HS-5 (cell line): ENCODE data around the gene AGAP1.

Source experiments
- DNase-seq: peaks from one replicate; pipeline ENCODE4 v3.0.0-alpha.2; 2012; ENCODE audit warnings: low read depth

AGAP1 gene

DNA sequence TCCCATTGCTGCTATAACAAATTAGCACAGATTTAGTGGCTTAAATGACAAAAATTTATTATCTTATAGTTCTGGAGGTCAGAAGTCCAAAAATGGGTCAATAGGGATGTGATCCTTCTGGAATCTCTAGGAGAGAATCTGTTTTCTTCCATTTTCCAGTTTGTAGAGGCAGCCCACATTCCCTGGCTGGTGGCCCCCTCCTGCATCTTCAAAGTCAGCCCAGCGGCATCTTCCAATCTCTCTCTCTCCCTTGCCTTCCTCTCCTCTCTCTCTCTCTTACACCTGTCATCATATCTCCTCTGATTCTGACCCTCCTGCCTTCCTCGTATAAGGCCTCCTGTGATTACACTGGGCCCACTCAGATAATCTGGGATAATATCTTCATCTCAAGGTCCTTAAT, 3.9 kb upstream of the AGAP1 start:
- DNase-seq, result no peak

DNA sequence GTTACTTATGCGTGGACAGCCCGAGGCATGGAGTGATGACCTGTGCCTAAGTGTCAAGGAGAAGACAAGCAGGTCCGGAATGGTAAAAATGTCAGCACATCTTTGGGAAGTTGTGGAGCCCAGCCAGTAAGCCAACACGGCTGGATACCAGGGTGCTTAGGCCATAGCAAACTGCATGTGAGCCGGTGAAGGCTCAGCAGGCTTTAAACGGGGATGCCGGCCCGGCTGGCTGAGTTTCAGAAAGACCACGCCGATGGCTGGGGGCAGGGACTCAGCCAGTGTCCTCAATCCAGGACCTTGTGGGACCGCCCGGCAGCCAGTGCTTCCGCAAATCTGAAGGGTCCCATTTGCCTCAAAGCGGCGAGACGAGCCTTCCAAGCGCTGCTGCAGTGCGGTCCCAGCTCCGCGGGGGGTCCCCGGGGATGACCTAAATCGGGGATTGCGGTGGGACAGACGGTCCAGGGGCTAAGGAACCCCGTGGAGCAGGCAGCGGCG, 946 bp upstream of the AGAP1 start:
- DNase-seq, result no peak

DNA sequence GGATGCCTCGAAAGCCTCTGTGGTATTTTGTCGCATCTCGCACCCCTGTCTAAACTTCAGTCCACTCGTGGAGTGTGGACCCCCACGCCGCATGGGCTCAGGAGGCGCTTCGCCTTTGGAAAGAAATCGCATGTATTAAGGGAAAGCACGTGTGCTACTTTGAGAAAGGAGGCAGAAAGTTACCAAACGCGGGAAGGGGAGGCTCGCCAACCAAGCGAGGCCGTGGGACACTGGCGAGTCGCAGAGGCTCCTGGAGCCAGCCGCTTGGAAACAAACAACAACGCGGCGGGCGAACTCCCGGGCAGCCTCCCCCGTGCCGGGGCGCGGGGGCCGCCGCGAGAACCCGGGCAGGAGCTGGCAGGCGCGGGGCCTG, 455 bp upstream of the AGAP1 start:
- DNase-seq, result no peak

DNA sequence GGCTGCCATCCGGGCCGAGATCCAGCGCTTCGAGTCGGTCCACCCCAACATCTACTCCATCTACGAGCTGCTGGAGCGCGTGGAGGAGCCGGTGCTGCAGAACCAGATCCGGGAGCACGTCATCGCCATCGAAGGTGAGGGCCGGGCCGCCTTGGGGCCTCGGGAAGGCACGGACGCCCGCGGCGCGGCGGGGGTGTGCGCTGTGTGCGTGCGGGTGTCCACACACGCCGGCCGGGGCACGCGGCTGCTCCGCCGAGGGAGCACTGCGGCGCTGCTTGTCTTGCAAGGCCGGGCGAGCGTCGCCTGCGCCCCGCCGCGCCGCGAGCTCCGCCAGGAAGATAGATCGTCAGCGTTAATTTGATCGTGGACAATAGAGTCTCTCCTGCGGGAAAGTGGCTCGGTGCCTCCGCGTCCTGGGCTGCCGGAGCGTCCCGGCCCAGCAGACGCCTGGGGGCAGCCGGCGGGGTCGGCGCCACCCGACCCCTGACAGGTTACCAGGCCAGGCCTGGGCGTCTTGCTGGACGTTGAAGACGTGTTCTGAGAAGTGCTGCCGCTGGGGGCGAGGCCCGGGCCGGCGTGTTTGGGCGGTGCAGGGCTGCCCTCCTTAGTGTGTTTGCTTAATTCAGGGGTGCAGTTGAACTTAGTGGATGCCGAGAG, 1.0 kb downstream of the AGAP1 start:
- DNase-seq, result no peak

DNA sequence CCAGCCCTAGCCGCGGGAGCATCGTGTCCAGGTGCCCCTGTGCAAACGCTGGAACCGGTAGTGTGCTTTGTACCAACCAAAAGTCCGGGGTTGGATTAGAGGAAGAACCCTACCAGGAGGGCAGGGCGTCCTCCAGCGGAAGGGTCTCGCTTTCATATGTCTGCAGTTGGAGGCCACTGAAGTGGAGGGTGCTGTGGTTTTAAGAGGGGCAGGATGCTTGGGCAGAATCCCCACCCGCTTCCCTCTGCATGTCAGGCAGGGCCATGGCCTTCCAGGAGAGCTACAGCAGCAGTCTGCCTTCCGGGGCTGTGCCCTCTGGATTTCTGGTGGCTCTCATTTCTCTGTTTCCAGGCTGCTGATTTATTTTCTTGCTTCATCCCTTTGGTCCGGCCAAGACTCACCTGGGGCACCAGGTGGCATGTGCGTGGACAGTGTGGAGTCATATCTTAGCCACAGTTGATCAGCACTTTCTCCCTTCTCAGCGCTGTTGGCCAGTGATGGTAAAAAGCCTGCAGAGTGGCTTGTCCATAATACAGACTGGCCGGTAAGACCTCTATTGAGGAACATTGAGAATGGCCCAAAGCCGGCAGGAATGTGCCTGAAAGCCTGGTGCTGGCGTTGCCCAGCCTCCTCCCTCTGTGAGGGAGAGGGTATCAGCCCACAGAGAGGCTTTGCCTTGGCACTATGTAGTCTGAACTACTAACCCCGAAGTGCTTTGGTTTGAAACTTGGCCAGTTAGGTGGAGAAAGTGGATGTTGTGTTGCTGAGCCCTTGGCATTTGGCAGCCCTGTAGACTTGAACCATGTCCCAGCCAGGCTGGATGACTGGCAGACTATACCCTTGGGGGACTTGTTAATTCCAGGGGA, 1.8 kb downstream of the AGAP1 start:
- DNase-seq, result no peak

DNA sequence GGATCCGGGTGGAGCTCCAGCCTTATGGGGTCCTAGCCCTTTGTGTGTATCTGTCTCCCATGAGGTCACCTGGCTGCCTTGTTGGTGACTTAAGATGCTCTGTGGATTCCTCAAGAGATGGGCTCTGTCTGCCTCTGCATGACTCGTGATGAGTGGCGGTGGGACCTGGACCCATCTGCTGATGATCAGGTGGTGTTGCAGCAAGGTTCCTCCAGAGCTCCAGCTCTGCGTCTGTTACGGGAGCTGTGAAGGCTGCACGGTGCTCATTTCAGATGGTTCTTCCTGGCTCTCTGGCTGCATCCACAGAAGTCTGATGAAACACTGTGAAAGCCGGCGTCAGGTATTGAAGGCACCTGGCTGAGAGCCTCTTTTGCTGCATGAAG, 2.4 kb downstream of the AGAP1 start:
- peak; percentile 57 for DNase-seq

DNA sequence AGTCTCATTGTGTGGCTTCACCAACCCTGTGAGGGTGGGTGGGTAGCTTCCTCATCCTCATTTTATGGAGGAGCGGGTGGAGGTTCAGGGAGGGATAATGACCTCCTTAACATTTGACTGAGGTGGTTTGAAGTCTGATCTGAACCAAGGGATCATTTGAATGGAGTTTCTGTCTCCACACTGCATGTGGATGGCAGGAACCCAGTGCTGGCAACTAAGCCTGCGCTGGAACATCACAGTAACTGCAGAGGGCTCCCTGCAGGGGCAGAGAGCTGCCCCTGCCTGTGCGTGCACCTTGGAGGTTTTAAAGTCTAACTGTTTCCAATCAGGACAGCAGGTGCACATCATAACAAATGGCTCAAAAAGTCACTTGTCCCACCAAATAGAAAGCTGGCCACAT, 3.3 kb downstream of the AGAP1 start:
- no peak for DNase-seq

DNA sequence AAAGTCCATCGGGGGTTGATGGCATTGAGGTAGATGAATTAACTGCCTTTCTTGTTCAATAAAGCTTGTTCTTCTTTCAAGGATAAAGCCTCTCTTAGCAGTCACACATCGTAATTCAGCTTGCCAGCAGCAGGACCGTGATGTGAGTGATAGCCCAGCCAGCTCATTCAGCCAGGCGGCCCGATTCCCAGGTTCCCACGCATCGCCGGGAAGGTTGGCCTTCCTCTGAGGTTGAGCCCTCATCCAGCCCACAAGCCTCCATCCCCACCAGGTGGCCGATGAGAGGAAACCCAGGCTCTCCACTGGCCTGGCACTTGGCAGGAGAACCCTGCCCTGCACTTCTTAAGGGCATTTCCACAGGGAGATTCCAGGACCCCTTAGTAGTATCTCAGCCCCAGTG, 4.7 kb downstream of the AGAP1 start:
- no peak for DNase-seq

DNA sequence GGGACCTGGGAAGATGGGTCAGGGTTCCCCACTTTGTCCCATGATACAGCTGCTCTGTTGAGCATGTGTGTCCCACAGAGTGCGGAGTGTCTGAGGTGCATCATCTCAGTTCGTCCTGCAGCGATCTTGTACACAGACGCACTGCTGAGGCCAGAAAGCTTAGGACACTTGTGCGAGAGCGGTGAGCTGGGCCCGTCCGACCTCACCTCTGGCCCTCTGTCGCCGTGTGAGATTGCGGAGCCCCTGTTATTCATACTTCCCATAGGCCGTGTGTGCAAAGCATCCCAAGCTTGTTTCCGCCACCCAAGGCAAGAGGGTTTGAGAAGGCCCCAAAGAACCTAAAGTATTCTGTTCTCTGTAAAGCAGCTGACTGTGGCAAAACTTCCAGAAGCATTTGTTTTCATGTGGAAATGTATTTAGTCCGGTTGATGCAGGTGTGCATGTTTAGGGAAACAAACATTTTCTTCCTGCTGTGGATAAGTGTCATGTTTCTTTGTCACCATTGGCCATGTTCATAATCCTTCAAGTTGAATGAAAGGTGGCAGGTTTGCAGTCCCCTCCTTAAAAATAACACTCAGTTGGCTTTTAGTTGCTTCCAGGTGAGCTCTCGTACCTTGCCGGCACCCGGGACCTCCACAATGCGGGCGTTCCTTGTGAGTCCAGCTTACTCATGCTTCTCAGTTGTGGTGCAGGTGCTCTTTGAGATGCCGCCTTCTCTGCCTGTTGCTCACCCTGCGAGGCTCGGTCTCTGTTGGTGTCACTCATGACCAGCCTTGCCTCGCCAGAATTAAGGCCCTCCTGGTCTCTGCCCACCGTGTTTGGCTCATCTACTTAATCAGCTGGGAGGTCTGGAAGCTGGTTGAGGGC, 5.3 kb downstream of the AGAP1 start:
- DNase-seq, result no peak

DNA sequence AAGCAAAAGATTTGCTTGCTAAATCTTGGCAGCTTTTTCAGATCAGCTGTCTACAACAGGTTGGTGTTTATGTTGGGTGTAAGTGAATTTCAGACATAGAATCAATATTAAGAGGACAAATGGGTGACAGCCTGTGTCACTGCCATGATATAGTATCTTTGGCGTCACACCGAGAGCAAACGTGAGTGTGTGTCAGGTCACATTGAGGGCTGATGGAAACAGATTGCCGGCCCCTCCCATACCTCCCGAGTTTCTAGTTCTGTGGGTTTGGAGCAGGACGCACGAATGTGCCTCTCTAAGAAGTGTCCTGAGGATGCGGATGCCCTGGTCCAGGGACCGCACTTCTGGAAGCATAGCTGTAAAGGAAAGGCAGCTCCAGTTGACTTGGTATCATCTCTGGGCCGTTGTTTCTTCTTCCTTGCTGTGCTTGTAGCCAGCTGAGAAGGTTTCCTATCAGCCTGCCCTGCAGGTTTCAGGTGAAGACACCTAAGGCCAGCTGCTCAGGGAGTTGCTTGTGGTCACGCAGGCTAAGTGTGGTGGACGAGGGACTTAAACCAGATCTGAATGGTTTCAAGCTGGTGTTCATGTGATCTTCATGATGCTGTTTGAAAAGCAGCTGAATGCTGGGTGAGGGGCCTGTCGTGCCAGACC, 6.4 kb downstream of the AGAP1 start:
- no peak for DNase-seq

DNA sequence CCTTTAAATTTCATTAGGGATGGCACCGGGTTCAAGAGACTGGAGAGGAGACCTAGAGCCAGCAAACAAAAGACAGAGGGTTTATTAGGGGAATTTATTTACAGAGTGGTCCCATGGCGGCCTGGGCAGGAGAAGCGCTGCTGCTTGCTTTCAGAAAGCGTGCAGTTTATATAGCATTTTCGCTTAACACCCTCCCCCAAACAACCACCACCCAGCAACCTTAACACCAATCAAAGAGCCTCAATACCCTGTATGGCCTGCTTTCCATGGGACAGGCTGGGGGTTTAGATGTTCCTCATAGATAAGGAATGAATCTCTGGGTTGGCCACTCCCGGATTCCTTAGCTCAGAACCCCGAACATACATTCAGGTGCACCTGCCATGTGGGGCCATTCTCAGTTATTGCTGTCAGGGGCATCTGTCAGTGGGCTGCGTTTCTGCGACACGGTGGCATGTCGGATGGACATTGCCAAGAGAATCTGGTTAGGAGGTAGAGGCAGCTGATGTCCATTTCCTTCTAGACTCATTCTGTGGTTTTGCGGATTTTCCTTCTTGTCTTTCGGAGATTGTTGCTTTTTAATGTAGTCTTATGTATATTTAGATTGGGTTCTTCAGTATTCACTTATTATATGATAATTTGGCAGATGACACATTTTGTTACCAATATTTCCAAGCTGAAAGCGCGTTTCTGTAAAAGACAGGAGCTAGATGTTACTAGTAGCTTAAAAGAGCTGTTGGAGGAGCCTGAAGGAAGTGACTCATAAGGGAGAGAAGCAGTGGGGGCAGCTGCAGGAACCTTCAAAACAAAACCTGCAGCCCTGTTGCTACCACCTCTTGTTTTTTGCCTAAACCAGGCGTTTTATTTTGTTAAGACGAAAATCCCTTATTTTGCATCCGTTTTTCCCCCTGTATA, 7.2 kb downstream of the AGAP1 start:
- DNase-seq, result peak; percentile 49

DNA sequence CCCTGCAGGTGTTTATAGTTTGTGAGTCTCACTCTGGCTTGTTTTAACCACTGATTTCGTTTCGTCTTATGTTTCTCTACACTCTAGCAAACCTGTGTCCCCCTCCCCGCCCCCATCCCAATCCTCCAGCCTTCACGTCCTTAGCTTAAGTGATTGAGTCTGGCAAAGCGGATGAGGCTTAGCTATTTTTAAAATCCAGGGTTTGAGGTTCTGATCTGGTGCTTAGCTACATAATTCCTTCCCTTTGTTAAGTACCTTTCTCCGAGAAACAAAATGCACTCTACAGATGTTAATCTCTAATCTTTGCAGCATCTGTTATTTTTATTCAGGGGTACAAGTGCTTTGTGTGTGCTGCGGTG, 7.8 kb downstream of the AGAP1 start:
- DNase-seq, result no peak

DNA sequence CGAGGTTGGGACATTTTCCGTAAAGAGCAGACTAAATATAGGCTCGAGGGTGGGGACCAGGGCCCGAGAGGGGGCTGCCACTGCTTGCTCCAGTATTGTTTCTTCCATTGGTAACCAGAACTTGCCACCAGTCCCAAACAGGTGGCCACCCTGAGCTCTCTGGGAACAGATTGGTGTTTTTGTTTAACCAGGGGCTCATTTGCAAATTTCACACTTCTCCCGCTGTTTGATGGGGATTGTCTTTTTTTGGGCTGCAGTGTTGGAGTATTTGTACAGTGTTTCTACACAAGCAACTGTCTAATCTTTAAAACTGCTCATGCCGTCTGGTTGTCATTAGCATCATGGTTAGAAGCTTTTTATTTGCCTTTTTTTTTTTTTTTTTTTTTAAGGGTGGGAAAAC, 8.5 kb downstream of the AGAP1 start:
- no peak for DNase-seq

DNA sequence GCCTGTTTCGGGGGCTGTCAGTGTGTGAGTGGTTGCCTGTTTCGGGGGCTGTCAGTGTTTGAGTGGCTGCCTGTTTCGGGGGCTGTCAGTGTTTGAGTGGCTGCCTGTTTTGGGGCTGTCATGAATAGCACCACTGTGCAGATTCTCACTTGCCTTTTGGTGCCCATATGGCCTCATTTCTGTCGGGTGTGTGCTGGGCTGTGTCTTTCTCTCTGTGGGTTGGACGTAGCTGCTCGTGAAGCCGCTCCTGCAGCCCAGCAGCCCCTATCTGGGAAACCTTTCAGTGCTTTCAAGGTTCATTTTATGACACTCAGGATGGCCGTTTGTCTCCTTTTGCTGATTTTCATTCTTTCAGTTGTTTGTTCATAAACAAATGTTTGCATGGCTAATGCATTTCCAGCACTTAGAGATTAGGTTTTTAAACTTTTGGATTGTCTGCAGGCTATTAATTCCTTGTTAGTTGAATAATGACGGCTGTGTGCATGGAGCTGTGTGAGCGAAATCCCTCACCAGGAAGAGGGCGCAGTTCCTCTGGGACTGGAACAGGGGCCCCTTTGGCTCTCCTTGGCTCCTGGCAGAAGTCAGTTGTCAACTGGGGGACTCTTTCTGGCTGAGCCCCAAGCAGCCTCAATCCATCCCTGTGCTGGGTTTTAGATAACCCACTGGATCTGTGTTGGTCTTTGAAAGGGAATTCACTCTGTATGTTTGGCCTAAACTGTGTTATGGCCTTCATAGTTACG, 10.8 kb downstream of the AGAP1 start:
- DNase-seq, result no peak

DNA sequence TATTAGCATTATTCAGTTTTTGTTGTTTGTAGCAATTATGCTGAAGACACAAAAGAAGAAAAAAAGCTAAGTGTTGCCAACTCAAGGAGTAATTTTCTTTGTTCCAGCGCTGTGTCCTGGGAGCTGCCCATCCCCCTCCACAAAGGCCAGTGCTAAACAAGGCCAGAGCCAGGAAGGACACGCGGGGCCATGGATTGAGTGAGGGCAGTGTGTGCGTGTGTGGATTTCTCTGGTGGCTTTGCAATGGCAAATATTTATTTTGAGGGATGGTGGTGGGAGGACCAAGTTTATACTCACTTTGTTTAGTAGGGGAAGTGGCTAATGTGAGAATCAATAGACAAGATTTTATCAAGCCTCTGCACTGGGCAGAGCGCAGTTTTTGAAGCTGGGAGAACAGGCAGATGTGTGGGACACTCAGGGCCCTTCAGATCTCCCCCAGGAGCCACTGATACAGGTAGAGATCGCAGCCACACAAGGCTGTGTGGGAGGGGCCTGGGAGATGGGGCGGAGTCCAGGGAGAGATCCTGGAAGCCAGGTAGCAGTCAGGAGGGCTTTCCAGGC, 11.4 kb downstream of the AGAP1 start:
- no peak for DNase-seq

DNA sequence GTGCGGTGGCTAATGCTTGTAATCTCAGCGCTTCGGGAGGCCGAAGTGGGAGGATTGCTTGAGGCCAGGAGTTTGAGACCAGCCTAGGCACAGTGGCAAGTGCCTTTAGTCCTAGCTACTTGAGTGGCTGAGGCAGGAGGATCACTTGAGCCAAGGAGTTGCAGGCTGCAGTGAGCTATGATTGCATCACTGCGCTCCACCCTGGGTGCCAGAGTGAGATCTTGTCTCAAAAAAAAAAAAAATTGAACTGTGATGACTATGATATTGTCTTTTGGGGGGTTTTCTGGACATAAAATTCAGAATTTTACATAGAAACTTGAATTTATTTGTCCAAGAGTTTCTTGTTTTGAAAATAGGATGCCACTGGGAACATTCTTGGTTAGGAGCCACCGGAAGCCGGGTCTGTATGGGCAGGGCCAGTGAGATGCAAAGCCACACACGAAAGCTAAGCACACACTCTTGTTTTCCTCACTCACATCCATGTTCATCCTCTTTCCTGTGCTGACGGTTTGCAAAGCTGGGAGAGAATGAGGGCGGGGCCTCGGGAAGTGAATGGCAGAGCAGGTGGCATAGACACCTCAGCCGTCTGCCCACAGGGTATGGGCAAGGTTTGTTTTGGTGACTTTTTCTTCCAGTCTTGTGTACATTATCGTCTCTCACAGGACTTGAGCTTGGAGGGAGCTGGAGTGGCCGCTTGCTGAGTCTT, 12.6 kb downstream of the AGAP1 start:
- DNase-seq, result no peak

DNA sequence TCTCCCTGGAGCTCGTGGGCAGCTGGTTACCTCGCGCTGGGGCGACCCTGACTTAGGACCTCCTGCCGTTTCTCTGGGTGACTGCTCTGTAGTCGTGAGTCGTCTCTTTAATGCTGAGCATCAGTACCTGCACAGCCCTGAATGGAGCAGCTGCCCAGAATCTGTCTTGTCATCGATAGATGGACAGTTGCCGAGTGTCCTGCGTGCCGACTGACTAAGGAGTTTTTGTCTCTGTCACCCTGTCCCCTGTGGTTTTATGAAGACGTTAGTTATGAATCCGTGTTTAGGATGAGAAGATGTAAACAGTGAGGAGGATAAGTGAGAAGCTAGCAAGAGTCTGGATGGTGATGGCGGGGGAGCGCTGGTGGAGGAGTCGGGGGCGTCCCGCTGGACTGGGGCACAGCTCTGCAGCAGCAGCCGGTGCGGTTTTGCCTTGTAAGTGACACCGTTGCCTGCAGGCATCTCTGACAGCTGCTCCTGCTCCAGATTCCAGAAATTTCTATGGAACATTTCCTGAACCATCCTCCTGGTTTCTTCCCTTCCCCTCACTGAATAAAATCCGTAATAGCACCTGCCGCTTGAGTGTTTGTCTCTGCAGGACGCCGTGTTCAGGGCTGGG, 13.3 kb downstream of the AGAP1 start:
- no peak for DNase-seq

DNA sequence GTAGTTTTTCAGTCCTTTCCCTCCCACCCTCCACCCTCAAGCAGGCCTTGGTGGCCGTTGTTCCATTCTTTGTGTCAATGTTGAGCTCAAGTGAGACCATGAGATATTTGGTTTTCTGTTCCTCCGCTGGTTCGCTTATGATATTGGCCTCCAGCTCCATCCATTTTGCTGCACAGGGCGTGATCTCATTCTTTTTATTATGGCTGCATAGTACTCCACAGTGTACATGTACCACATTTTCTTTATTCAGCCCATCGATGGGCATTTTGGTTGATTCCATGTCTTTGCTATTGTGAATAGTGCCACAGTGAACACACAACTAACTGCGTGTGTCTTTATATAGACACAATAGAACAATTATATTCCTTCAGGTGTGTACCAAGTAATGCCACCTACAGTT, 14.1 kb downstream of the AGAP1 start:
- no peak for DNase-seq
